GM12873 (cell line): ENCODE measurements around the gene PDK1.

ENCODE experiments used
- TF ChIP-seq, protein P1 (sequence below): IDR thresholded peaks from 2 replicates; pipeline ENCODE4 v1.5.1; 2012; ENCODE audit warnings: low read depth, mild to moderate bottlenecking, moderate library complexity, low read length, control low read depth; ENCODE audit not compliant: insufficient read depth; ENCODE audit errors: missing control alignments

PDK1 gene

DNA sequence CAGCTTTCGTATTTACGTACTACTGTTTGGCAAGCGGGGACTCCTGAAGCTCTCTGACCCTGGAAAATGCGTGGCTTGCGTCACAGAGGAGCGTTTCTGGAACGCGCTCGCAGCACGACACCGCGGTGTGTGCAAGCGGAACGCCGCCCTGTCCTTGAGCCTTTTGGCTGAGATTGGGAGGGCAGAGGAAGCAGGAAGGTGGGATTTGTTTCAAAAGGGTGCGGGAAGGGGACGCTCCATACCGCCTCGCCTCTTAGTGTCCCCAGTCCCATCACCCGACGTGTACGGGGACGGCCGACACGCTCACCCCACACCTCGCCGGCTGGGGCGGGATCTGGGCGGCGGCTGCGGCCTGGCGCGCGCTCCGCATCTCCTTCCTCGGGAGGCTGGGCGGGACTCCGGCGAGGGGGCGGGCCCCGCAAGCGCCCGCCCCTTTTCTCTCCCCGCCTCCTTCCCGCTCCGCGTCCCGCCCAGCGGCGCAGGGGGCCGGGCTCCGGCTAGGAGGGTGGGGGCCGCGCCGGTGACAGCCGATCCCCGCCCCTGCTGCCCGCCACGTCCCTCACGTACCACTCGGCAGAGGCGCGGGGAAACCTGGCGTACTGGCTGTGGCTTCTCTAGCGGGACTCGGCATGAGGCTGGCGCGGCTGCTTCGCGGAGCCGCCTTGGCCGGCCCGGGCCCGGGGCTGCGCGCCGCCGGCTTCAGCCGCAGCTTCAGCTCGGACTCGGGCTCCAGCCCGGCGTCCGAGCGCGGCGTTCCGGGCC, at the start of gene PDK1:
TSS of gene PDK1 (plus strand) at position 569 of the 762 bp plus-strand sequence. CDS start at position 630, 61 bp downstream.
- TF ChIP-seq, protein P1, sequence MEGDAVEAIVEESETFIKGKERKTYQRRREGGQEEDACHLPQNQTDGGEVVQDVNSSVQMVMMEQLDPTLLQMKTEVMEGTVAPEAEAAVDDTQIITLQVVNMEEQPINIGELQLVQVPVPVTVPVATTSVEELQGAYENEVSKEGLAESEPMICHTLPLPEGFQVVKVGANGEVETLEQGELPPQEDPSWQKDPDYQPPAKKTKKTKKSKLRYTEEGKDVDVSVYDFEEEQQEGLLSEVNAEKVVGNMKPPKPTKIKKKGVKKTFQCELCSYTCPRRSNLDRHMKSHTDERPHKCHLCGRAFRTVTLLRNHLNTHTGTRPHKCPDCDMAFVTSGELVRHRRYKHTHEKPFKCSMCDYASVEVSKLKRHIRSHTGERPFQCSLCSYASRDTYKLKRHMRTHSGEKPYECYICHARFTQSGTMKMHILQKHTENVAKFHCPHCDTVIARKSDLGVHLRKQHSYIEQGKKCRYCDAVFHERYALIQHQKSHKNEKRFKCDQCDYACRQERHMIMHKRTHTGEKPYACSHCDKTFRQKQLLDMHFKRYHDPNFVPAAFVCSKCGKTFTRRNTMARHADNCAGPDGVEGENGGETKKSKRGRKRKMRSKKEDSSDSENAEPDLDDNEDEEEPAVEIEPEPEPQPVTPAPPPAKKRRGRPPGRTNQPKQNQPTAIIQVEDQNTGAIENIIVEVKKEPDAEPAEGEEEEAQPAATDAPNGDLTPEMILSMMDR = no peak

DNA sequence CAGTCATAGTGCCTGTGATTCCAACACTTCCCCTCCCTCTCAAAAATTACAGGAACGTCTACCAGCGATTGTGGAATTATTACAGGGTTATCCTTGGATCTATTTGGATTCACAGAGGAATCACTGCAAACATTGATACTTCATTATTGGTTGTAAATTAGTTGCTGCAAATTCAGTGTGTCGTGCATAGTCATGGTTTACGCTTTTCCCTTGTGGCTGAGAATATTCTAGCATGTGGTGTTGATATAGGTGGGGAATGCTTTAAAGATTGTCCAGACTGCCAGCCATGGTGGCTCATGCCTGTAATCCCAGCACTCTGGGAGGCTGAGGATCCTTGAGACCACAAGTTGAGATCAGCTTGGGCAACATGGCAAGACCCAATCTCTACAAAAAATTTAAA, 48.7 kb upstream of the PDK1 start:
- TF ChIP-seq, protein P1 = no peak

DNA sequence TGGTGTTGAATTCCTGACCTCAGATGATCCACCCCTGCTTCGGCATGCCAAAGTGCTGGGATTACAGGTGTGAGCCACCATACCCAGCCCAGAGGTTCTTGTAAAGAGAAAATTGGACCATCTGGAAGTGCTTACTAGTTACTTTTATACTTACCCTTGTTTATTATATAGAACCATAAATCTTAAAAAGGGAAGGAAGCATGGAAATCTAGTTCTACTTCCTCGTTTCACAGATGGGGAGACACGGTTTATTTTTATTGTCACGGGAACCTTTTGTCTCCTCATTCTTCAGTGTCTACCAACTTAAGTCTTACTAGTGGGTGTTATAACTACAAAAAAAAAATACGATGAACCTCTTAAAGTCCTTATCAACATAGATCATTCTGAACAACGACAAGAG, 45.8 kb upstream of the PDK1 start:
- TF ChIP-seq, protein P1 = no peak

DNA sequence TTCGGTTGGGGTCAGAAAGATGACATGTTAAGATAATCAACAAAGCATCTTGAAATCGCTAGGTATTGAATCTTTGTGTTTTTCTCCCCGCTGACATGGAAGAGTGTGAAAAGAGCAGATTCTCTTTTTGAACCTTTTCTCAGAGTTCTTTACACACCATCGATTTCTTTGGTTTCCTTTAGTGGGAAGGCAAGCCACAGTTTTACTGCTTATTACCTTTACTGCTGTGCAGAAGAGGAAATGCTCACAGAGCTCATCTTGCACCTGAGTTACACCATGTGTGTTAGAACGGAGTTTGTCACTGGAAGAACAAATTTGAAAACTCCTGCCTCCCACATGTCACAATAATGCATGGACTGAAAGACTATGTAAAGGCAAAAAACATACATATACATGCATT, 45.3 kb upstream of the PDK1 start:
- TF ChIP-seq, protein P1 = no peak

DNA sequence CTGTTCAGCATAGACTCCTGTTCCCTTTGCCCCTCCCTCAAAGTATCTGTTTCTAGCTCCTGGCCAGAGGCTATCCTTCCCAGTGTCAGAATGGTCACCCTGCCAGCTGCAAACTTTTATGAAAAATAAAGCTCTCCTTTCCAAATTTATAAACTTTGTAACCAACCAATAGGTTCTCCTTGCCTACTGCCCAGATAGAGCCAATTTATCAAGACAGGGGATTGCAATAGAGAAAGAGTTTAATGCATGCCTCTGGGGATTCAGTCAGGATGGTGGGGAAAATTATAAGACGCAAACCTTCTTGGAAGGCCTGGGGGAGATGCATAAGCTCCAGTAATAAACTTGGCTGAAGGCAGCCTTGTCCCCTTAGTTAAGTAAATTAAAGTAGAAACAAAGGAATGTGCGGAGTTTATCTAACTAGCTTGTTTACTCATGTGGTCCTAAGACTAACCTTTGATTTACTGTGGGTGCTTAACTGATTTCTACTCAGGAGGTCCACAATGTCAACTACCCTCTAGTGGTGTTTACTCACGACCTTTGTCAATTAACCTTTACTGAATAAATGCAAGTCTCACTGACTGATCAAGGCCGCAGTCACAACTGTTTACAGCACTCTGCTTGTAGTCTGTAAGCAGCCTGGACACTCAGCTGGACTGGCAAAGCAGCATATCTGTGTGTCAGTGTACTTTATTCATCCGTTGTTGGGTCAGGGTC, 42.9 kb upstream of the PDK1 start:
- TF ChIP-seq, protein P1 = no peak

DNA sequence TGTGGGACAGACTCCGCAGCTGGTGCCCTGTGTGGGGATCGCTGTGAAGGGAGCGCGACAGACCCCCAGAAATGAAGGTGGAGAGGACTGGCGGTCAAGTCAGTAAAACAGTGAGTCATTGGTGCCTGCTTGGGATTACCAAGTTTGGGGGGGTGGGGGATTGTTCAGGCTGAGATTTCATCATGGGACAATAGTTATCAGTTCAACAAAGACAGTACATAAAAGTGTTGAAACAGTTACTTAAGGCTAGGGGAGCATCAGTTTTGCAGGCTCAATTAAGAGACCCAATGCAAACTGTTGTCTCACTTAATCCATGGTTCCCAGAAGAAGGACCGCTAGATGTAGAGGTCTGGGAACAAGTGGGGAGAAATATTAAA, 42.4 kb upstream of the PDK1 start:
- TF ChIP-seq, protein P1 = no peak

DNA sequence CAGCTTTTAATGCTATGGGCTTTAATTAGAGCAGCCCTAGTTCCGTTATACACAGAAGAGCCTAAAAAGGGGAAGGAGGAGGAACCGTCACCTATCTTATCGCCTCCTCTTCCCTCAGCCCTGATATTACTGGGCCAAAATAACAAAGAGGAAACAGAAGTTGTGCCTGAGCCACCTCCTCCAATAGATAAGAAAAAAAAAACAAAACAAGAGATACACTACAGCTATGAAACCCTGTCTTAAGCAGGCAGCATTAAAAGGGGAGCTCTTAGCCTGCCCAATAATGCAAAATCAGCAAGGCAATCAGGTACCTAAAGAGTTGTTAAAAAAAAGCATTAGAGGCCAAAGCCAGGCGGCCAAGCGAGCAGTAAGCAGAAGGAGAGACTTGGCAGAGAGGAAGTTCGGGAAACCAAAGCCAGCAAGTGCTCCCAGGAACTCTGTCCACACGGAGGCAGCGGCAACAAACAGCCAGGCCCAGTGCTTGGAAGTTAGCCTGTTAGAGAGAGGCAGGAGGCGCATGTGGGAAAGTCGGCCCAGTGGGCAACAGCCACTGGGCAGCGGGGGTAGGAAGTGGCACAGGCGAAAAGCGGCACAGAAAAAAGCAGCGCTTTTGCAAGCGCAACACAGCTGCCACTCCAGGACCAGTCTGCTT, 41.8 kb upstream of the PDK1 start:
- TF ChIP-seq, protein P1 = no peak
